Activated CD4-positive, alpha-beta T cell treated with anti-CD3 and anti-CD28 coated beads for 36 hours (primary cell): Measurements from ENCODE around the gene STAT1. TPM values are rescaled to one million over a fixed set of nuclear protein-coding genes. Genes with fewer than 3 reads are reported as not detected.

Experiments
- ATAC-seq: fragments of 200-7000 bp; cut with Tn5 transposase; one replicate; pipeline ENCODE4 v1.10.0; 2021; ENCODE audit warnings: mild to moderate bottlenecking, moderate library complexity
- CTCF ChIA-PET: fragments of 350-600 bp; sonication (Branson Sonifier 250); formaldehyde crosslinking; loops from one replicate; lab custom pipeline; 2021; ENCODE audit warnings: antibody characterized with exemption; lab: Charles Lee
- POLR2A ChIA-PET: fragments of 350-600 bp; sonication (Branson Sonifier 250); formaldehyde crosslinking; loops from one replicate; lab custom pipeline; 2021; ENCODE audit warnings: antibody characterized with exemption, inconsistent platforms; lab: Charles Lee
- DNase-seq: peaks from one replicate; pipeline ENCODE4 v3.0.0-alpha.2; 2020
- H3K27ac Mint-ChIP-seq: one replicate; pipeline ENCODE4 v1.8.0; 2021; ENCODE audit warnings: mixed read lengths
- H3K27me3 Mint-ChIP-seq: one replicate; pipeline ENCODE4 v1.8.0; 2021; ENCODE audit warnings: mixed read lengths
- H3K36me3 Mint-ChIP-seq: one replicate; pipeline ENCODE4 v1.8.0; 2021; ENCODE audit warnings: low read depth, mixed read lengths
- H3K4me1 Mint-ChIP-seq: one replicate; pipeline ENCODE4 v1.8.0; 2021; ENCODE audit warnings: mixed read lengths
- H3K4me3 Mint-ChIP-seq: one replicate; pipeline ENCODE4 v1.8.0; 2021; ENCODE audit warnings: mild to moderate bottlenecking, moderate library complexity, mixed read lengths
- H3K9me3 Mint-ChIP-seq: one replicate; pipeline ENCODE4 v1.8.0; 2021; ENCODE audit warnings: low read depth, mixed read lengths
- intact Hi-C, 2 experiments: fragments of 100-400 bp; cut with DNase I in 1 of 2; cut with micrococcal nuclease in 1 of 2; formaldehyde crosslinking; loops; one replicate each; pipeline versions ENCODE4 v1.14.2 to v1.15.1; 2022 to 2024; cut with DNase I, micrococcal nuclease
- total RNA-seq, 2 experiments: library from RNA; stranded (reverse); gene quantifications; one replicate each; pipeline ENCODE4 v1.2.3, GENCODE V29; 2021

The STAT1 gene
- total RNA-seq, 2 experiments from 2014 or later, result 317 to 343 TPM

DNA sequence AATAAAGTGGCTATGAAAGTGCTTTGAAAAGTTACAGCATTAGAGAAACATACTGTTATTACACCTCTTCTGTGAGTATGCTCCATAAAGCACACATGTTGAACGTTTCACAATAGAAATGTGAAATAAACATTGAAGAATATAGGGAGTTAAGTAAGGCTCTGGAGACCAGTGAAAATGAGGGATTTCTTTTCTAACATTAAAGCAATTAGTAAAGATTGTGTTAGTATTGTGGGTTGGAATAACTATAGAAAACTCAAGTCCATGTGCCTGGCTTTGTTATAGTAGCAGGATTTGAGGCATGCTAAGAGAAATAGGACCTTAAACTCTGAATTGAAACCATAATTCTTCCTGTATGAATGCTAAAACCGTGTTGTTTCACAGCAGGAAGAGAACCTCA is 70.3 kb downstream of the STAT1 start:
- CTCF ChIA-PET, result no interaction called here
- no peaks in the 10 kb centered on the region for H3K9me3 Mint-ChIP-seq
- intact Hi-C loops, result no loop called here
- ATAC-seq (no peak), DNase-seq (no peak)
- POLR2A ChIA-PET, result no interaction called here
- no peaks in the 10 kb centered on the region for H3K27me3 Mint-ChIP-seq
- H3K4me1 Mint-ChIP-seq, result peaks cover 14% of the 10 kb centered on the region
- H3K36me3 Mint-ChIP-seq, result peaks cover 5% of the 10 kb centered on the region
- H3K4me3 Mint-ChIP-seq, result no peak overlapping the region
- H3K27ac Mint-ChIP-seq, result no peak overlapping the region

DNA sequence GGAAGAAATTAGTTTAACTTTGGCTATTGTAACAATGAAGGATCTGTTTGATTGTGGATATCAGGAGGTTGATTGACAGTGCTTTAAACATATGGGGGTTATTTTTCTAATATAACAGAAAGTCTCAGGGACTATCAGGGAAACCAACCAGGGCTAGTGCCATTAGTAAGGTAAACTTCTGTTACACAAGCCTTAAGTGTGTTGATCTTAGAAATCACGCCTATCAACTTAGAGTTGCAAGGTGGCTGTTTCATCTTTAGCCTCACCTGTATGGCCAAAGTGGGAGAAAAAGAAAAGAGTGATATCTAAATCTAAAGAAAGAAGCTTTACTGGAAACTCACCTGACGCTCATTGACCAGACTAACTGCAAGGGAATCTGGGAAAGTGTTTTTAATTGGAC is 71.3 kb downstream of the STAT1 start:
- POLR2A ChIA-PET, result no interaction called here

DNA sequence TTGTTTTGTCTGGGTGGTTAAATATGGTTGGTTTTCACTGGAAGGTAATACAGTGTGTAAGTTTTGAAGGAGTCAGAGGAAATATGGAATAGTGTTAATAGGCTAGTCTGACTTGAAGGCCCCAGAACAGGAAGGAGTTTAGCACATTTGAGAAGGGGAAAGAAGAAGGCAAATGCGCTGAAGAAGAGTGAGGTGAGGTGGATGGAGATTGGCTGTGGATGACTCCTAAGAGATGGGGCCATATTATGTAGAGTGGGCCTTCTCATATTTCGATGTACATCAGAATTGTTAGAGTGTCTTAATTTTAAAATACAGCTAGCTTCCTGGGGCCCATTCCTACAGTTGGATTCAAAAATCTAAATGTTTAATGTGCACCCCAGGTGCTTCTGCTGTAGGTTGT is 72.4 kb downstream of the STAT1 start:
- DNase-seq, result no peak
- Mint-ChIP-seq H3K27ac (no peak overlapping the region), H3K9me3 (no peaks in the 10 kb centered on the region), H3K36me3 (peaks cover 8% of the 10 kb centered on the region), H3K27me3 (no peaks in the 10 kb centered on the region), H3K4me1 (peaks cover 12% of the 10 kb centered on the region), H3K4me3 (no peak overlapping the region)
- ChIA-PET POLR2A (no interaction called here), CTCF (interaction anchor here (1.5 kb wide), 1 partner anchor 19 kb away, joined by 3 read pairs; no protein-coding TSS in a partner anchor)
- intact Hi-C loops, result no loop called here
- ATAC-seq, result no peak

More for the DNA sequence above, 71.3 kb downstream of the STAT1 start:
- H3K27me3 Mint-ChIP-seq, result no peaks in the 10 kb centered on the region
- no peak overlapping the region for H3K27ac Mint-ChIP-seq
- peaks cover 5% of the 10 kb centered on the region for H3K36me3 Mint-ChIP-seq
- H3K4me3 Mint-ChIP-seq, result no peak overlapping the region
- CTCF ChIA-PET, result no interaction called here
- peaks cover 14% of the 10 kb centered on the region for H3K4me1 Mint-ChIP-seq
- intact Hi-C loops, result no loop called here
- DNase-seq (no peak), ATAC-seq (peak; percentile 36)
- H3K9me3 Mint-ChIP-seq, result no peaks in the 10 kb centered on the region

DNA sequence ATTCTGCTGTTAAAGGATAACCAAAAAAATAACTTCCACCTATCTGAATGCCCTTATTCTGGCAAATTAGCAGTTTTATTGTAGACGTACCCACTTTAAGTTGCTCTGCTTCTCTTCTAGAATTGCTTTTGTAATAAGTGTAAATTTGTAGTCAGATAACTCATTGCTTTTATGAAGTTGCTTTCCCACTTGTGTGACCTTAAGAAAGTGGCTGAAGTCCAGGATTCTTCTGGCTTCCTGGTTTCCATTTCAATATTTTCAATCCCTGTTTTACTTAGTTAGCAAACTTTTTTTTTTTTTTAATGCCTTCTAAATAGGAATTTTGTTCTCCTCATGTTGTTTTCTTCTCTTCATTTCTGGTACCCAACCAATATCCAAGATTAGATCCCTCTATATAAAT is 73.5 kb downstream of the STAT1 start:
- H3K9me3 Mint-ChIP-seq, result no peaks in the 10 kb centered on the region
- no peak overlapping the region for H3K4me3 Mint-ChIP-seq
- POLR2A ChIA-PET, result interaction anchor here (0.6 to 0.7 kb wide), 2 partner anchors 33 to 1103 kb away, joined by 3 read pairs; no protein-coding TSS in a partner anchor
- no peak overlapping the region for H3K27ac Mint-ChIP-seq
- DNase-seq (no peak), ATAC-seq (no peak)
- CTCF ChIA-PET, result interaction anchor here (1.4 to 1.7 kb wide), 2 partner anchors 10 to 64 kb away, joined by 3 to 4 read pairs; no protein-coding TSS in a partner anchor
- peaks cover 7% of the 10 kb centered on the region for H3K4me1 Mint-ChIP-seq
- H3K36me3 Mint-ChIP-seq, result peaks cover 8% of the 10 kb centered on the region
- no peaks in the 10 kb centered on the region for H3K27me3 Mint-ChIP-seq
- intact Hi-C loops, result no loop called here

DNA sequence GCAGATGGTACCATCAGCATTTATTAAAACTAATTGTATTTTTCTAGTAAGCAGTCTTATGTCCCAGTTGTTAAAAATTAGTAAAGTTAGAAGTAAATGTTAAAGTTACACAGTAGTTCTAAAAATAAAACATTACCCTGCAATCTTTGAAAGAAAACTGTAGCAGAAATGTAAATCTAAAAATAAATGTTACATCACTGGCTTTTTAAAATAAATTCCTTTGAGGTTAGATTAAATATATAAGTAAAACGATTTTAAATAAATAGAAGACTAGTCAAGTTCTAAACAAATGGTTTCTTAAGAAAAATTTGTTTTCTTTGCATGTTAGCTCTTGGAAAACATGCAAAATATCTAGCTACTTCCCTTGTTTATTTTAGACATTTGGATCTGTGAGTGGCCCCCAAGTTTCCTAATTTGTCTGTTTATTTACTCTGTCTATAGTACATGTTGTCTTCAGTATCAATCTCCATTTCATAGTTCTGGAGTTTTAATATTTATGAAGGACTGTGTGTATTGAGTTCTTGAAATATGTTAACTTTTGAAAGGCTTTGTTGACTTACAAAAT is 75.1 kb downstream of the STAT1 start:
- Mint-ChIP-seq H3K9me3 (no peaks in the 10 kb centered on the region), H3K36me3 (peaks cover 11% of the 10 kb centered on the region), H3K4me3 (no peak overlapping the region), H3K27me3 (no peaks in the 10 kb centered on the region), H3K27ac (peak overlapping the region; percentile 60), H3K4me1 (peaks cover 9% of the 10 kb centered on the region)
- DNase-seq, result no peak
- intact Hi-C loops, result no loop called here
- CTCF ChIA-PET, result interaction anchor here (1.1 to 2.4 kb wide), 4 partner anchors 8 to 91 kb away, joined by 3 to 10 read pairs (median 5); no protein-coding TSS in a partner anchor
- no peak for ATAC-seq
- POLR2A ChIA-PET, result no interaction called here

DNA sequence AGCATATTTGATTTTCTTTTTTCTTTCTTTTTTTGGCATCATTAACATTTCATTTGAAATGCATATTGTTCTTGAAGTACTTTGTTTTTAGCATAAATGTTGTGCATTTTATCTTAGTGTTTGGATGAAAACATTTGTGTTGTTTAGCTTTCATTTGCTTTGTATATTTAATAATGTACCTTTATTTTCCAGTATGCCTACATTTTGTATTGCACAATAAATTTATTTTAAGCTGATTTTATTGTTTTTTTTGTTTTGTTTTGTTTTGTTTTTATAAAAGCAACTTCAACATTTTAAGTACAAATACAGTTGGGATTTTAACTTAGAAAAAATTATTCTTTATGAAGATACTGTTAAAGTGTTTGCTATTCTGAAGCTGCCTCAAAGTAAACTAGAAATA is 78.9 kb downstream of the STAT1 start:
- DNase-seq (no peak), ATAC-seq (no peak)
- peaks cover 24% of the 10 kb centered on the region for H3K36me3 Mint-ChIP-seq
- ChIA-PET POLR2A (no interaction called here), CTCF (interaction anchor here (0.9 kb wide), 1 partner anchor 76 kb away, joined by 3 read pairs; no protein-coding TSS in a partner anchor)
- peaks cover 19% of the 10 kb centered on the region for H3K4me1 Mint-ChIP-seq
- H3K9me3 Mint-ChIP-seq, result no peaks in the 10 kb centered on the region
- H3K27me3 Mint-ChIP-seq, result no peaks in the 10 kb centered on the region
- H3K4me3 Mint-ChIP-seq, result no peak overlapping the region
- H3K27ac Mint-ChIP-seq, result peak overlapping the region; percentile 13
- intact Hi-C loops, result no loop called here

DNA sequence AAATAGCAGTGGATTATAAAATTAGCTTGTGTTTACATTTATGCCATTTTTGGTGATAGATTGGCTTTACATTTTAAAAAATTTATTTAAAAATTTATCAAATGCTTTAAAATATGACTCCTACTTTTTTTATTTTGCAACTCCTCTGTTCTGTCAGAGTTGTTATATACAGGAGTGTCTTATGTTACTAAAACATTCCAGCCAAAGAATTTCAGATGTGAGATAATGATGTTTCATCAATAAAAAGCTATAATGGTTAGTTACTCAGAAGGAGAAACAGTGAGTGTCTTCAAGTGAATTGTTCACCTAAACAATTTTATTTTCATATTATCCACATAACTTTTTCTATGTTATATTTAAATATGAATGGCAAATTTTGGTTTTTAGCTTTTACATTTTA is 80.6 kb downstream of the STAT1 start:
- no peaks in the 10 kb centered on the region for H3K27me3 Mint-ChIP-seq
- H3K4me3 Mint-ChIP-seq, result no peak overlapping the region
- peaks cover 33% of the 10 kb centered on the region for H3K36me3 Mint-ChIP-seq
- DNase-seq (no peak), ATAC-seq (no peak)
- ChIA-PET CTCF (interaction anchor here (1.6 to 2.0 kb wide), 2 partner anchors 14 to 17 kb away, joined by 4 to 13 read pairs; no protein-coding TSS in a partner anchor), POLR2A (no interaction called here)
- no peak overlapping the region for H3K27ac Mint-ChIP-seq
- intact Hi-C loops, result no loop called here
- peaks cover 15% of the 10 kb centered on the region for H3K4me1 Mint-ChIP-seq
- no peaks in the 10 kb centered on the region for H3K9me3 Mint-ChIP-seq

DNA sequence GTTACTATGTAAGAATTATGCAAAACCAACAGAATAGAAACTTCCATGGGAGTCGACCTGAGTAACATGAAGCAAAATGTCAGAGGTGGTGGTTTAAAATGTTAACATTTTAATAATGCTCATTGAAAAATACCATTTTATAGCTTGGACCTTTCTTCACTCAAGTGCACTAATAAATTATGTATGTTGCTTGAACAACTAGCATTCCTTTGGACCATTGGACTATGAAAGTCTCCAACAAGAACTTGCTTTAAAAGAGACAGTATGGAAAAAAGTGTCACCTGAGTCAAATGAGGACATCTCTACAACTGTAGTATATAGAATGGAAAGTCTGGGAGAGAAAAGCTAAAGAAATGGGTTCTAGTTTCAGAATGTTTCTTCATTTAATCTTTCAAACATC is 81.5 kb downstream of the STAT1 start:
- ChIA-PET POLR2A (no interaction called here), CTCF (interaction anchor here (1.6 to 2.0 kb wide), 2 partner anchors 15 to 18 kb away, joined by 4 to 13 read pairs; no protein-coding TSS in a partner anchor)
- Mint-ChIP-seq H3K4me1 (peaks cover 15% of the 10 kb centered on the region), H3K4me3 (no peak overlapping the region), H3K36me3 (peaks cover 37% of the 10 kb centered on the region), H3K27me3 (no peaks in the 10 kb centered on the region), H3K27ac (no peak overlapping the region), H3K9me3 (no peaks in the 10 kb centered on the region)
- no peak for DNase-seq
- intact Hi-C loops, result no loop called here
- ATAC-seq, result no peak

DNA sequence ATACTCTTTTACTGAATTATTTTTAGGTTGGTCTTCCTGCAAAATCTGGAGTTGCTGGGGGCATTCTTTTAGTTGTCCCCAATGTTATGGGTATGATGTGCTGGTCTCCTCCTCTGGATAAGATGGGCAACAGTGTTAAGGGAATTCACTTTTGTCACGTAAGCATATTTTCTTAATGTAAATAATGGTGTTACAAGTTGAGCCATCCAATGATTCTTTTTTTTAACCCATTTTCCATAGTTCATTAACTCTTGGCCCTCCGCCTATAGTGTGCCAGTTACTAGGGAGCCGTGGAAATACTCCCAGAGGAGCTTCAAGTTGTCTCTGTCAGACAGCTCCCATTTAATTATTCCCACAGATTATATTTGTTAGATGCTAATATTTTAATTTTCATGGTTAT is 83.6 kb downstream of the STAT1 start:
- no peaks in the 10 kb centered on the region for H3K27me3 Mint-ChIP-seq
- H3K36me3 Mint-ChIP-seq, result peaks cover 48% of the 10 kb centered on the region

DNA sequence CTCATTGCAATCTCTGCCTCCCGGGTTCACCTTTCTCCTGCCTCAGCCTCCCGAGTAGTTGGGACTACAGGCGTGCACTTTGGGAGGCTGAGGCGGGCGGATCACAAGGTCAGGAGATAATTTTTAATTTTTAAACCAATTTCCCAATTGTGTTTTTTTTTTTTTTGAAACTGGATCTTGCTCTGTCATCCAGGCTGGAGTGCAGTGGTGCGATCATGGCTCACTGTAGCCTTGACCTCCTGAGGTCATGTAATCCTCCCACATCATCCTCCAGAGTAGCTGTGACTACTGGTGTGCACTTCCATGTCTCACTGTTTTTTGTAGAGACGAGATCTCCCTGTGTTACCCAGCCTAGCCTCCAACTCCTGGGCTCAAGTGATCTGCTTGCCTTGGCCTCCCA is 84.1 kb downstream of the STAT1 start:
- Mint-ChIP-seq H3K4me1 (peaks cover 15% of the 10 kb centered on the region), H3K36me3 (peaks cover 52% of the 10 kb centered on the region), H3K9me3 (no peaks in the 10 kb centered on the region), H3K4me3 (no peak overlapping the region), H3K27me3 (no peaks in the 10 kb centered on the region), H3K27ac (no peak overlapping the region)
- ChIA-PET CTCF (no interaction called here), POLR2A (no interaction called here)
- ATAC-seq (no peak), DNase-seq (no peak)
- intact Hi-C loops, result loop anchor here in 1 of 2 experiments (5.0 kb wide), 1 partner anchor 72 kb away; no protein-coding TSS in a partner anchor

More for the DNA sequence above, 83.6 kb downstream of the STAT1 start:
- ChIA-PET POLR2A (interaction anchor here (0.6 kb wide), 1 partner anchor 1582 kb away, joined by 5 read pairs; no protein-coding TSS in a partner anchor), CTCF (interaction anchor here (0.8 kb wide), 1 partner anchor 10 kb away, joined by 4 read pairs; no protein-coding TSS in a partner anchor)
- intact Hi-C loops, result no loop called here
- Mint-ChIP-seq H3K9me3 (no peaks in the 10 kb centered on the region), H3K4me3 (no peak overlapping the region), H3K27ac (no peak overlapping the region), H3K4me1 (peaks cover 15% of the 10 kb centered on the region)
- no peak for ATAC-seq
- DNase-seq, result no peak

DNA sequence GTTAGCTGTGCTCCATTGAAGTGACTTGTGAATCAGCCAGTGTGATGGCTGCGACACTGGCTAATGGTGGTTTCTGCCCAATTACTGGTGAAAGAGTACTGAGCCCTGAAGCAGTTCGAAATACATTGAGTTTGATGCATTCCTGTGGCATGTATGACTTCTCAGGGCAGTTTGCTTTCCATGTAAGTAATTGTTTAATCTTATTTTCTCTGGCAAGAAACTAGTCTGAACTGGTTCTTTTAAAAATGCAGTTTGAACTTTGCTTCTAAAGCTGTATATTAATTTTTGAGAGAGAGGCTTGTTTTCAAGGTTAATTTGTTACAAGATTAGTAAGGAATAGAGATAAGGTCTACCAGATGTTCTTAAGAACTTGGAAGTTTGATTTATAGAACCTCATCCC is 86.7 kb downstream of the STAT1 start:
- CTCF ChIA-PET, result interaction anchor here (0.9 to 1.0 kb wide), 2 partner anchors 13 to 77 kb away, joined by 3 read pairs; no protein-coding TSS in a partner anchor
- H3K27me3 Mint-ChIP-seq, result no peaks in the 10 kb centered on the region
- H3K4me3 Mint-ChIP-seq, result no peak overlapping the region
- no peaks in the 10 kb centered on the region for H3K9me3 Mint-ChIP-seq
- H3K27ac Mint-ChIP-seq, result no peak overlapping the region
- POLR2A ChIA-PET, result no interaction called here
- no peak for DNase-seq
- H3K4me1 Mint-ChIP-seq, result peaks cover 15% of the 10 kb centered on the region
- no peak for ATAC-seq
- peaks cover 63% of the 10 kb centered on the region for H3K36me3 Mint-ChIP-seq
- intact Hi-C loops, result loop anchor here in 1 of 2 experiments (5.0 kb wide), 1 partner anchor 75 kb away; no protein-coding TSS in a partner anchor

DNA sequence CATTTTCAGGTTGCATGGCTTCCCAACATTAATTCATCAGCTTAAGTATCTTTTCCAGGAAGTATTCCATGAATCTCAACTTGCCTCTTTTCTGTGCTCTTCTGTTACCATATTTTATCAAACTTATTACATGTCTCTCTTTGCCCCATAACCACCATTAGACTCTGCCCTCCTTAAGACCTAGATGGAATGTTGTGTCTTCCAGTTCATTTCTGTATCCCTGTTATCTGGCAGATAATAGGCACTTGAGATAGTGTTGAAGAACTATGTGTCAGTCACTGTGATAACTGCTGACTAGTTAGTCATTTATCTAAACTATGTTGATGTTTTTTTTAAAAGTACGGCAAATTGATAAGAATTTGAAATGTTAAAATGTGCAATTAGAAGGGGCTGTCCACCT is 91.6 kb downstream of the STAT1 start:
- no peak for ATAC-seq
- DNase-seq, result no peak
- no peak overlapping the region for H3K27ac Mint-ChIP-seq
- no peaks in the 10 kb centered on the region for H3K27me3 Mint-ChIP-seq
- H3K36me3 Mint-ChIP-seq, result peaks cover 58% of the 10 kb centered on the region
- ChIA-PET CTCF (interaction anchor here (0.6 to 0.8 kb wide), 2 partner anchors 7 to 112 kb away, joined by 3 to 5 read pairs; no protein-coding TSS in a partner anchor), POLR2A (no interaction called here)
- no peaks in the 10 kb centered on the region for H3K9me3 Mint-ChIP-seq
- no peak overlapping the region for H3K4me3 Mint-ChIP-seq
- H3K4me1 Mint-ChIP-seq, result peaks cover 33% of the 10 kb centered on the region
- intact Hi-C loops, result no loop called here
